Stomach (tissue), 4 donors: ENCODE measurements around the gene MRPL14.

Experiments
- POLR2A ChIP-seq, 4 donors: fragments of 450-650 bp; IDR thresholded peaks; one replicate each; pipeline ENCODE4 v1.6.1; 2016; ENCODE audit warnings: antibody characterized with exemption in 4 of 4, control low read depth in 2 of 4, mild to moderate bottlenecking in 1 of 4, moderate library complexity in 1 of 4
- TF ChIP-seq, protein P1 (sequence below), 7 experiments: fragments of 450-650 bp in 4 of 7; fragments of 200-600 bp in 3 of 7; sonication (generic) in 3 of 7; IDR thresholded peaks; one replicate each; pipeline ENCODE4 v1.5.1; 2016 to 2019; ENCODE audit warnings: antibody characterized with exemption in 7 of 7, control low read depth in 2 of 7, mild to moderate bottlenecking in 1 of 7

DNA sequence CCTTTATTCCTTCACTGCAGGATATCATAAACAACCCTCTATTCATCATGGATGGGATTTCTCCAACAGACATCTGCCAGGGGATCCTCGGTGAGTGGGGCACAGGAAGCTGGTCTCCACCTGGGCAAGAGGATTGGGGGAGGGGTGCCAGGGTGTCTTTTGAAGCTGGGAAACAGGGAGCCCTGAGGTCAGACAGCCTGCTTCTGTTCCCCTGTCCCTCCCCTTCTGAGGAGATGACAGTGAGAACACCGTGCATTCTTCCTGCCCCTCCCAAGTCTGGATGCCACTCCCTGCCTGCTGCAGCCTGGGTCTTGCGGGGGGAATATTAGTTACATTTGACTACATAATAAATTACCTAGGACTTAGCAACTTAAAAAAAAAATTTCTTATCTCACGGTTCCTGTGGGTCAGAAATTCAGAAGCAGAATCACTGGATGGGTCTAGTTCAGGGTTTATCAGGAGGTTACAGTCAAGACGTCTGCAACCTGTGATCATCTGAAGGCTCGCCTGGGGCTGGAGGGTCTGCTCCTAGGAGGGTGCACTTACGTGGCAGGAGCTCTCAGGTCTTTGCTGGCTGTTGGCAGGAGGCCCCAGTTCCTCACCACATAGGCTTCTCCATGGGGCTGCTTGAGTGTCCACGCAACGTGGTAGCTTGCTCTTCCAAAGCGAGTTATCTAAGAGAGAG, 42.8 kb upstream of the MRPL14 start:
- TF ChIP-seq, protein P1, sequence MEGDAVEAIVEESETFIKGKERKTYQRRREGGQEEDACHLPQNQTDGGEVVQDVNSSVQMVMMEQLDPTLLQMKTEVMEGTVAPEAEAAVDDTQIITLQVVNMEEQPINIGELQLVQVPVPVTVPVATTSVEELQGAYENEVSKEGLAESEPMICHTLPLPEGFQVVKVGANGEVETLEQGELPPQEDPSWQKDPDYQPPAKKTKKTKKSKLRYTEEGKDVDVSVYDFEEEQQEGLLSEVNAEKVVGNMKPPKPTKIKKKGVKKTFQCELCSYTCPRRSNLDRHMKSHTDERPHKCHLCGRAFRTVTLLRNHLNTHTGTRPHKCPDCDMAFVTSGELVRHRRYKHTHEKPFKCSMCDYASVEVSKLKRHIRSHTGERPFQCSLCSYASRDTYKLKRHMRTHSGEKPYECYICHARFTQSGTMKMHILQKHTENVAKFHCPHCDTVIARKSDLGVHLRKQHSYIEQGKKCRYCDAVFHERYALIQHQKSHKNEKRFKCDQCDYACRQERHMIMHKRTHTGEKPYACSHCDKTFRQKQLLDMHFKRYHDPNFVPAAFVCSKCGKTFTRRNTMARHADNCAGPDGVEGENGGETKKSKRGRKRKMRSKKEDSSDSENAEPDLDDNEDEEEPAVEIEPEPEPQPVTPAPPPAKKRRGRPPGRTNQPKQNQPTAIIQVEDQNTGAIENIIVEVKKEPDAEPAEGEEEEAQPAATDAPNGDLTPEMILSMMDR (IDR thresholded peaks at IDR 0.05), result no peak
- no peak for TF ChIP-seq POLR2A (IDR thresholded peaks at IDR 0.05)
